ENCODE data around the gene ZBTB44. TPM values are rescaled to one million over a fixed set of nuclear protein-coding genes. Genes with fewer than 3 reads are reported as not detected.
A peak's percentile ranks its signal among the peaks of the same experiment; 100 is the strongest.

The ZBTB44 gene
- 70.7 TPM for total RNA-seq

- Histone ChIP-seq H3K27ac (peak within 1 kb of the TSS; percentile 97), H3K27me3 (no peaks in the 10 kb centered on the region), H3K4me1 (peaks cover 49% of the 10 kb centered on the region), H3K9me3 (no peaks in the 10 kb centered on the region), H3K36me3 (no peaks in the 10 kb centered on the region), H3K4me3 (peak within 1 kb of the TSS; percentile 90 to 93)
- TF ChIP-seq POLR2AphosphoS5 (IDR thresholded peaks at IDR 0.05; ENCODE audit: insufficient read depth in 1 of 2, low read depth in 1 of 2) = peak in 1 of 2 donors; percentile 5
- TF ChIP-seq, protein P1, sequence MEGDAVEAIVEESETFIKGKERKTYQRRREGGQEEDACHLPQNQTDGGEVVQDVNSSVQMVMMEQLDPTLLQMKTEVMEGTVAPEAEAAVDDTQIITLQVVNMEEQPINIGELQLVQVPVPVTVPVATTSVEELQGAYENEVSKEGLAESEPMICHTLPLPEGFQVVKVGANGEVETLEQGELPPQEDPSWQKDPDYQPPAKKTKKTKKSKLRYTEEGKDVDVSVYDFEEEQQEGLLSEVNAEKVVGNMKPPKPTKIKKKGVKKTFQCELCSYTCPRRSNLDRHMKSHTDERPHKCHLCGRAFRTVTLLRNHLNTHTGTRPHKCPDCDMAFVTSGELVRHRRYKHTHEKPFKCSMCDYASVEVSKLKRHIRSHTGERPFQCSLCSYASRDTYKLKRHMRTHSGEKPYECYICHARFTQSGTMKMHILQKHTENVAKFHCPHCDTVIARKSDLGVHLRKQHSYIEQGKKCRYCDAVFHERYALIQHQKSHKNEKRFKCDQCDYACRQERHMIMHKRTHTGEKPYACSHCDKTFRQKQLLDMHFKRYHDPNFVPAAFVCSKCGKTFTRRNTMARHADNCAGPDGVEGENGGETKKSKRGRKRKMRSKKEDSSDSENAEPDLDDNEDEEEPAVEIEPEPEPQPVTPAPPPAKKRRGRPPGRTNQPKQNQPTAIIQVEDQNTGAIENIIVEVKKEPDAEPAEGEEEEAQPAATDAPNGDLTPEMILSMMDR (IDR thresholded peaks at IDR 0.05) = no peak
- peak; percentile 97 for DNase-seq (ENCODE audit: extremely low spot score in 2 of 2)
- intact Hi-C loops (cut with DNase I) = no loop called here
Observed at GRCh38 chr11:130314750-130315285, at the start of gene ZBTB44. ZBTB44 (minus strand) TSS chr11:130314917; CDS start chr11:130261873, 53,044 bp downstream.

- TF ChIP-seq, protein P1 (IDR thresholded peaks at IDR 0.05) = no peak
- TF ChIP-seq POLR2A (IDR thresholded peaks at IDR 0.05) = no peak
- no peak for TF ChIP-seq POLR2AphosphoS5 (IDR thresholded peaks at IDR 0.05; ENCODE audit: insufficient read depth in 1 of 2, low read depth in 1 of 2)
- no peaks in the 10 kb centered on the region for H3K9me3 ChIP-seq
- no peaks in the 10 kb centered on the region for H3K27me3 ChIP-seq
- no peaks in the 10 kb centered on the region for H3K36me3 ChIP-seq
- intact Hi-C loops (cut with DNase I) = no loop called here
- no peak overlapping the region for H3K27ac ChIP-seq
- no peak overlapping the region for H3K4me3 ChIP-seq
- H3K4me1 ChIP-seq = no peaks in the 10 kb centered on the region
- DNase-seq (ENCODE audit: extremely low spot score in 2 of 2) = no peak
Observed at GRCh38 chr11:130359419-130359818, 44.7 kb upstream of the ZBTB44 start.

DNA sequence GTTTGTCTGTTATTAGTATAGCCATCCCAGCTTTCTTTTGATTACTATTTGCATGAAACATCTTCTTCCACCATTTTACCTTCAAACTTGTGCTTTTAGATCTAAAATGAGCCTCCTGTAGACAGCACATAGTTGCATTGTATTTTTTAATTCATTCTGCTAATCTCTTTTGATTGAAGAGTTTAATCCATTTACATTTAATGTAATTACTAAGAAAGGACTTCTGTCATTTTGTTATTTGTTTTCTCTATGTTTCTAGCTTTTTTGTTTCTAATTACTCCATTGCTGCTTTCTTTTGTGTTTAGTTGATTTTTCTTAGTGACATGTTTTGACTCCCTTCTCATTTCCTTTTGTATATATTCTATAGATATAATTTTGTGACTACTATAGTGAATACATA is 43.7 kb upstream of the ZBTB44 start:
- Histone ChIP-seq H3K27ac (no peak overlapping the region), H3K27me3 (no peaks in the 10 kb centered on the region), H3K36me3 (no peaks in the 10 kb centered on the region), H3K9me3 (no peaks in the 10 kb centered on the region), H3K4me1 (no peaks in the 10 kb centered on the region), H3K4me3 (no peak overlapping the region)
- no peak for DNase-seq (ENCODE audit: extremely low spot score in 2 of 2)
- TF ChIP-seq, protein P1 (IDR thresholded peaks at IDR 0.05) = no peak
- TF ChIP-seq POLR2AphosphoS5 (IDR thresholded peaks at IDR 0.05; ENCODE audit: insufficient read depth in 1 of 2, low read depth in 1 of 2) (no peak), POLR2A (IDR thresholded peaks at IDR 0.05) (no peak)
- intact Hi-C loops (cut with DNase I) = no loop called here

DNA sequence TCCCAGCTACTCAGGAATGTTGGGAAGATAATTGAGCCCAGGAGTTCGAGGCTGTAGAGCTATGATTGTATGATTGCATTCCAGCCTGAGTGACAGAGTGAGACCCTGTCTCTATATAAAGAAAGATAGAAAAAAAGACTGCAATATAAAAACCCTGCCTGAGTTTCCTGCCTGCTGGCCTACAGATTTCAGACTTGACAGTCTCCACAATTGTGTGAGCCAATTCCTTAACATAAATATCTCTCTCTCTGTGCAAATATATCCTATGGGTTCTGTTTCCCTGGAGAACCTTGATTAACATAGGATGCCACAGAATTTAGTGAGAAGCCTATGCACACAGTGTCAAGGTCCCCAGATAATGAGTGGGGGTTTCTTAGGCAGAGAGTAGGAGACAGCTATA is 32.5 kb upstream of the ZBTB44 start:
- no peaks in the 10 kb centered on the region for H3K4me1 ChIP-seq
- no peaks in the 10 kb centered on the region for H3K27me3 ChIP-seq
- no peak overlapping the region for H3K27ac ChIP-seq
- no peak for DNase-seq (ENCODE audit: extremely low spot score in 2 of 2)
- TF ChIP-seq, protein P1 (IDR thresholded peaks at IDR 0.05) = no peak
- TF ChIP-seq POLR2AphosphoS5 (IDR thresholded peaks at IDR 0.05; ENCODE audit: insufficient read depth in 1 of 2, low read depth in 1 of 2) = no peak
- no peak for TF ChIP-seq POLR2A (IDR thresholded peaks at IDR 0.05)
- intact Hi-C loops (cut with DNase I) = no loop called here
- H3K36me3 ChIP-seq = no peaks in the 10 kb centered on the region
- no peaks in the 10 kb centered on the region for H3K9me3 ChIP-seq
- H3K4me3 ChIP-seq = no peak overlapping the region

GRCh38 chr11:130344841-130345240 is 30.1 kb upstream of the ZBTB44 start:
- TF ChIP-seq POLR2AphosphoS5 (IDR thresholded peaks at IDR 0.05; ENCODE audit: insufficient read depth in 1 of 2, low read depth in 1 of 2) (no peak), POLR2A (IDR thresholded peaks at IDR 0.05) (no peak)
- TF ChIP-seq, protein P1 (IDR thresholded peaks at IDR 0.05) = no peak
- Histone ChIP-seq H3K27me3 (no peaks in the 10 kb centered on the region), H3K27ac (no peak overlapping the region), H3K4me1 (no peaks in the 10 kb centered on the region), H3K36me3 (no peaks in the 10 kb centered on the region), H3K4me3 (no peak overlapping the region), H3K9me3 (no peaks in the 10 kb centered on the region)
- intact Hi-C loops (cut with DNase I) = no loop called here
- DNase-seq (ENCODE audit: extremely low spot score in 2 of 2) = no peak
